OCI-LY3 (cell line): Measurements from ENCODE around the gene MAP1LC3C.

Experiments
- H2AFZ ChIP-seq: fragments of 200-600, 300-600 bp; shearing (Covaris generic); 2 replicates; pipeline ENCODE4 v1.6.0; 2014; ENCODE audit warnings: antibody characterized with exemption, low read depth, low read length
- H3K27ac ChIP-seq: fragments of 200-600, 300-600 bp; sonication (generic); 2 replicates; pipeline ENCODE4 v1.5.1; 2014; ENCODE audit warnings: mild to moderate bottlenecking, low read length, moderate library complexity, mixed read lengths
- H3K27me3 ChIP-seq: fragments of 200-600, 300-600 bp; sonication (generic); 2 replicates; pipeline ENCODE4 v1.6.1; 2014; ENCODE audit warnings: low read depth, low read length, mixed read lengths
- H3K36me3 ChIP-seq: fragments of 200-600, 300-600 bp; sonication (generic); replicated peaks from 2 replicates; pipeline ENCODE3; 2014; ENCODE audit warnings: low read depth, low read length, mixed read lengths
- H3K4me1 ChIP-seq: fragments of 300-600, 200-600 bp; sonication (generic); 2 replicates; pipeline ENCODE4 v1.6.1; 2014; ENCODE audit warnings: low read length, mixed read lengths
- H3K4me2 ChIP-seq: fragments of 200-600, 300-600 bp; sonication (generic); 2 replicates; pipeline ENCODE4 v1.6.1; 2014; ENCODE audit warnings: low read length, mixed read lengths
- H3K4me3 ChIP-seq: fragments of 300-600, 200-600 bp; sonication (generic); 2 replicates; pipeline ENCODE4 v1.5.1; 2014; ENCODE audit warnings: antibody characterized with exemption, mild to moderate bottlenecking, low read length, moderate library complexity
- H3K79me2 ChIP-seq: fragments of 300-600, 200-600 bp; shearing (Covaris generic); 2 replicates; pipeline ENCODE4 v1.6.1; 2014; ENCODE audit warnings: mild to moderate bottlenecking, low read length, mixed read lengths
- H3K9ac ChIP-seq: fragments of 300-600, 200-600 bp; shearing (Covaris generic); 2 replicates; pipeline ENCODE4 v1.6.0; 2014; ENCODE audit warnings: mild to moderate bottlenecking, low read length, moderate library complexity
- H3K9me3 ChIP-seq: fragments of 200-600, 300-600 bp; shearing (Covaris generic); 2 replicates; pipeline ENCODE4 v1.6.1; 2014; ENCODE audit warnings: low read length, mixed read lengths; ENCODE audit not compliant: insufficient read depth
- H4K20me1 ChIP-seq: fragments of 200-600, 300-600 bp; sonication (generic); 2 replicates; pipeline ENCODE4 v1.6.1; 2016; ENCODE audit warnings: low read length, mixed read lengths; ENCODE audit not compliant: insufficient read depth
- EZH2phosphoT487 ChIP-seq: fragments of 200-600 bp; shearing (Covaris generic); IDR thresholded peaks from 2 replicates; pipeline ENCODE4 v1.6.1; 2018; ENCODE audit warnings: antibody characterized with exemption, mixed run types, low read depth
- TF ChIP-seq, protein P1 (sequence below): fragments of 200-600, 300-600 bp; sonication (generic); IDR thresholded peaks from 2 replicates; pipeline ENCODE4 v1.5.1; 2014; ENCODE audit warnings: antibody characterized with exemption, low read length, low read depth

MAP1LC3C gene

DNA sequence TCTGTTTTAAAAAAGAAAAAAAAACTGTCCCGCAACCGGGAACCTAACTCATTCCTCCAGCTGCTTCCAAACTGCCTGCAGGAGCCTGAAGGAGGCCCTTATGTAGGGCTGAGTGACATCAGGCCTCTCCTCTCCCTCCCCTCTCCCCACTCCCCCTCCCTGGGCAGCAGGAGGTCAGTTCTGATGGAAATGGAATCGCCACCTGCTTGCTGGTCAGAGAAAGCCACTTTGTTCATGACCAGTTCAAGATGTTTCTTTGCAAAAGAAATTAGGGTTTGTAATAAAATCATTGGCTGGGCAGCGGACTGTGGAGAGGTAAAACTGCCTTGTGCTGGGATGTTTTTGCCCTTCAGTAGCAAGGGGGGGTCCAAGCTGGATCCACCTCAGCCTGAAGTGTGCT lies at the start of gene MAP1LC3C:
MAP1LC3C (minus strand) TSS at position 73 of the 400 bp plus-strand sequence. CDS start 90 bp downstream, outside the sequence.
- H3K9ac ChIP-seq = no peak within 1 kb of the TSS

DNA sequence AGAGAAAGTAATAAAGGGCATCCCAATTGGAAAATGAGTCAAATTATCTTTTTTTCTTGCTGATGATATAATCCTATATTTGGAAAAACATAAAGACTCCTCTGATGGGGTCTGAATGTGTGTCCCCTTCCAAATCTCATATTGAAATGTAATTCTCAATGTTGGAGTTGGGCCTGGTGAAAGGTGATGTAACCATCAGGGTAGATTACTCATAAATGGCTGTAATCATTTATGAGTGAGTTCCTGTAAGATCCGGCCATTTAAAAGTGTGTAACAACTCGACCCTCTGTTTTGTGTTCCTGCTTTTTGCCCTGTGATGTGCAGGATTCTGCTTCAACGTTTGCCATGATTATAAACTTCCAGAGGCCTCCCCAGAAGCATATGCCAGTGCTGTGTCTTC lies 44.3 kb upstream of the MAP1LC3C start:
- Histone ChIP-seq H3K4me3 (no peak overlapping the region), H2AFZ (no peak overlapping the region), H3K36me3 (no peaks in the 10 kb centered on the region), H3K27me3 (no peaks in the 10 kb centered on the region), H3K9me3 (no peaks in the 10 kb centered on the region), H3K79me2 (no peaks in the 10 kb centered on the region), H3K4me1 (no peaks in the 10 kb centered on the region), H3K4me2 (no peak overlapping the region), H4K20me1 (no peaks in the 10 kb centered on the region), H3K27ac (no peak overlapping the region), H3K9ac (no peak overlapping the region)
- TF ChIP-seq EZH2phosphoT487 = no peak
- TF ChIP-seq, protein P1, sequence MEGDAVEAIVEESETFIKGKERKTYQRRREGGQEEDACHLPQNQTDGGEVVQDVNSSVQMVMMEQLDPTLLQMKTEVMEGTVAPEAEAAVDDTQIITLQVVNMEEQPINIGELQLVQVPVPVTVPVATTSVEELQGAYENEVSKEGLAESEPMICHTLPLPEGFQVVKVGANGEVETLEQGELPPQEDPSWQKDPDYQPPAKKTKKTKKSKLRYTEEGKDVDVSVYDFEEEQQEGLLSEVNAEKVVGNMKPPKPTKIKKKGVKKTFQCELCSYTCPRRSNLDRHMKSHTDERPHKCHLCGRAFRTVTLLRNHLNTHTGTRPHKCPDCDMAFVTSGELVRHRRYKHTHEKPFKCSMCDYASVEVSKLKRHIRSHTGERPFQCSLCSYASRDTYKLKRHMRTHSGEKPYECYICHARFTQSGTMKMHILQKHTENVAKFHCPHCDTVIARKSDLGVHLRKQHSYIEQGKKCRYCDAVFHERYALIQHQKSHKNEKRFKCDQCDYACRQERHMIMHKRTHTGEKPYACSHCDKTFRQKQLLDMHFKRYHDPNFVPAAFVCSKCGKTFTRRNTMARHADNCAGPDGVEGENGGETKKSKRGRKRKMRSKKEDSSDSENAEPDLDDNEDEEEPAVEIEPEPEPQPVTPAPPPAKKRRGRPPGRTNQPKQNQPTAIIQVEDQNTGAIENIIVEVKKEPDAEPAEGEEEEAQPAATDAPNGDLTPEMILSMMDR = no peak

More for the DNA sequence above, at the start of gene MAP1LC3C:
- Histone ChIP-seq H3K4me2 (peak within 1 kb of the TSS; percentile 73), H3K27ac (no peak within 1 kb of the TSS), H3K4me1 (no peaks in the 10 kb centered on the region), H3K36me3 (no peaks in the 10 kb centered on the region), H3K79me2 (no peaks in the 10 kb centered on the region), H3K27me3 (no peaks in the 10 kb centered on the region), H3K4me3 (peak within 1 kb of the TSS; percentile 73), H3K9me3 (no peaks in the 10 kb centered on the region), H4K20me1 (no peaks in the 10 kb centered on the region), H2AFZ (peak within 1 kb of the TSS; percentile 84)
- TF ChIP-seq EZH2phosphoT487 = no peak
- TF ChIP-seq, protein P1 = no peak

DNA sequence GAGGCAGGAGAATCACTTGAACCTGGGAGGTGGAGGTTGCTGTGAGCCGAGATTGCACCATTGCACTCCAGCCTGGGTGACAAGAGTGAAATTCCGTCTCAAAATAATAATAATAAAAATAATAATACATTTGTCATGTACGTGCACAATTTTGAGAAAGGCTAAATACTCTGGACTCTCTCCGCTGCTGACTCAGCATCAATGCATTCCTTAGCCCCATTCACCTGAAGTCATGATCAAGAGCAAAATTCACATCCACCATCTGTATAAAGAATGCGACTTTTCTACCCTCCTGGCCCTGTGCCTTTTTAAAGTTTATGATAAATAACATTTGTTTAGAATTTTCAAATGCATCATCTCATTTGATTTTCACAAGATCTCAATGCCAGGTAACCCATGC lies 35.5 kb upstream of the MAP1LC3C start:
- TF ChIP-seq, protein P1 = no peak
- TF ChIP-seq EZH2phosphoT487 = no peak
- H3K27ac ChIP-seq = no peak overlapping the region
- no peaks in the 10 kb centered on the region for H3K36me3 ChIP-seq
- H4K20me1 ChIP-seq = no peaks in the 10 kb centered on the region
- H3K4me3 ChIP-seq = no peak overlapping the region
- H3K9ac ChIP-seq = no peak overlapping the region
- H3K27me3 ChIP-seq = peaks cover 12% of the 10 kb centered on the region; the same call in 1 of the 2 replicates
- H3K9me3 ChIP-seq = no peaks in the 10 kb centered on the region
- H3K79me2 ChIP-seq = no peaks in the 10 kb centered on the region
- H2AFZ ChIP-seq = no peak overlapping the region
- H3K4me1 ChIP-seq = no peaks in the 10 kb centered on the region
- H3K4me2 ChIP-seq = no peak overlapping the region

DNA sequence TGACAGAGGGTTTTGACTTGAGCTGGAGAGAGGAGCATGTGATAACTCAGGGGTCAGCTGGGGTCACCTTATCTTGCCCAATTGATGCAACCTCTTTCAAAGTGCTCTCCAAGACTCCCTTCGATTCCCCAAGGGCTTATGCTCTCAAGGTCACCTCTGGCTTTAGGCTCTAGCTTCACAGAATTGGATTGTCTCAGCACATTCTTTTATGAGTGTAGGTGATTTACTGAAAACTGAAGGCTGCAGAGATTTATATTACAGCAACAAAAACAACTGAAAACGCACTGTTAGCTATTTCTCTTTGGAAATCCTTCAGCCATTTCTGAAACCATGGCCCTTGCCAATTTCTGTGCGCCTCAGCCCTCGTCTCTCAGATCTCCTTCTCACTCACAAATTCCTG lies 34.5 kb upstream of the MAP1LC3C start:
- no peak overlapping the region for H2AFZ ChIP-seq
- no peaks in the 10 kb centered on the region for H3K79me2 ChIP-seq
- H3K27ac ChIP-seq = no peak overlapping the region
- H3K4me1 ChIP-seq = no peaks in the 10 kb centered on the region
- no peaks in the 10 kb centered on the region for H4K20me1 ChIP-seq
- TF ChIP-seq EZH2phosphoT487 = no peak
- TF ChIP-seq, protein P1 = no peak
- no peak overlapping the region for H3K4me3 ChIP-seq
- H3K9me3 ChIP-seq = no peaks in the 10 kb centered on the region
- H3K27me3 ChIP-seq = peaks cover 12% of the 10 kb centered on the region; the same call in 1 of the 2 replicates
- H3K9ac ChIP-seq = no peak overlapping the region
- no peaks in the 10 kb centered on the region for H3K36me3 ChIP-seq
- H3K4me2 ChIP-seq = no peak overlapping the region
